Heart left ventricle (tissue), 13 donors: Measurements from ENCODE around the gene PADI4.

Source experiments
- POLR2A ChIP-seq, 2 donors: fragments of 450-650 bp; IDR thresholded peaks; one replicate each; pipeline ENCODE4 v1.6.1; 2017; ENCODE audit warnings: antibody characterized with exemption in 2 of 2, mild to moderate bottlenecking in 2 of 2, moderate library complexity in 2 of 2
- TF ChIP-seq, protein P1 (sequence below), 12 donors: fragments of 200-600 bp; sonication (generic) in 4 of 12; IDR thresholded peaks; one replicate each; pipeline versions ENCODE4 v1.5.0 to v1.8.0; 2018 to 2022; ENCODE audit warnings: antibody characterized with exemption in 12 of 12, mild to moderate bottlenecking in 5 of 12
- donor health status: ischemic (EF 13 %, LVEDD 7.1; RV severe dilation, severe dysfunction).
- donor health status: DM: no; HTN: yes; CAD: no.
- donor health status: DM: no; HTN: no; CAD: no.
- donor health status: ischemic (EF 25% LVEDD 6.9; RV normal size, moderate dysfunction).
- donor health status: ischemic (EF 25% LVEDD 5.7; RV mildly dilated, moderate dysfunction).
- donor health status: ischemic (EF 35%, LVEDD 5.7; RV mildly dilated, moderate dysfunction).
- donor health status: nonischemic (EF 11% LVEDD 7.7; RV severe dilation, severe dysfunction).
- donor health status: DM: yes; HTN: yes; CAD: no.
- donor health status: PGD.
- donor health status: ischemic (EF 29% LVEDD 5.4; RV normal size, mild dysfunction).
- donor health status: nonischemic (EF 23%, LVEDD 6.1; RV moderate dilation, normal function).

DNA sequence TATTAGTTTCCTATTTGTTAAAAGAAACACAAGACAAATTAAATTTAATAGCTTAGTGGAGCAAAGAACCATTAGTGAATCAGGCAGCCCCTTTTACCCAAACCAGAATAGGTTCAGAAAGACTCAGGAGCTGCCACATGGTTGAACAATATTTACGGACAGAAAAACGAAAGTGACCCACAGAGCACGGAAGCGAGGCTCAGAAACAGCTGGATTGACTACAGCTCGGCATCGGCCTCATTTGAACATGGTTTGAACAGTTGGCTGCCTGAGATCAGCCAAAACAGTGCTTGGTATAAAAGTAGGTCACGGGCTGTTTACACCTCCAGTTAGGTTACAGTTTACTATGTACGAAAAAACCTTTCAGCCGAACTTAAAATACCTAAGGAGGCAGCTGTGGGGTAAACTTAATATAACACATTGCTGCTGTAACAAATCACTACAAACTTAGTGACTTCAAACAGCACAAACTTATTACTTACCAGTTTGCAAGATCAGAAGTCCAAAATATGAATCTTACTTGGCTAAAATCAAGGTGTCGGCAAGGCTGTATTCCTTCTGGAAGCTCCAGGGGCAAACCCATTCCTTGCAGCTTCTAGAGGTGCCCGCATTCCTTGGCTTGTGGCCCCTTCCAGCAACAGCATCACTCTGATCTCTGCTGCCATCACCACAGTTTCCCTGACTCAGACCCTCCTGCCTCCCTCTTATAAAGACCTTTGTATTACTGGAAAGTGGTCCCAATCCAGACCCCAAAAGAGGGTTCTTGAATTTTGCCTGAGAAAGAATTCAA lies 11.8 kb downstream of the PADI4 start:
- TF ChIP-seq, protein P1, sequence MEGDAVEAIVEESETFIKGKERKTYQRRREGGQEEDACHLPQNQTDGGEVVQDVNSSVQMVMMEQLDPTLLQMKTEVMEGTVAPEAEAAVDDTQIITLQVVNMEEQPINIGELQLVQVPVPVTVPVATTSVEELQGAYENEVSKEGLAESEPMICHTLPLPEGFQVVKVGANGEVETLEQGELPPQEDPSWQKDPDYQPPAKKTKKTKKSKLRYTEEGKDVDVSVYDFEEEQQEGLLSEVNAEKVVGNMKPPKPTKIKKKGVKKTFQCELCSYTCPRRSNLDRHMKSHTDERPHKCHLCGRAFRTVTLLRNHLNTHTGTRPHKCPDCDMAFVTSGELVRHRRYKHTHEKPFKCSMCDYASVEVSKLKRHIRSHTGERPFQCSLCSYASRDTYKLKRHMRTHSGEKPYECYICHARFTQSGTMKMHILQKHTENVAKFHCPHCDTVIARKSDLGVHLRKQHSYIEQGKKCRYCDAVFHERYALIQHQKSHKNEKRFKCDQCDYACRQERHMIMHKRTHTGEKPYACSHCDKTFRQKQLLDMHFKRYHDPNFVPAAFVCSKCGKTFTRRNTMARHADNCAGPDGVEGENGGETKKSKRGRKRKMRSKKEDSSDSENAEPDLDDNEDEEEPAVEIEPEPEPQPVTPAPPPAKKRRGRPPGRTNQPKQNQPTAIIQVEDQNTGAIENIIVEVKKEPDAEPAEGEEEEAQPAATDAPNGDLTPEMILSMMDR (IDR thresholded peaks at IDR 0.05), result no peak
- no peak for TF ChIP-seq POLR2A (IDR thresholded peaks at IDR 0.05)
